CD4-positive, alpha-beta T cell treated with Interferon gamma for 1 hour (primary cell): ENCODE measurements around the gene PLEK2.
"Not testable (repeated sequence)": the region's sequence is repeated elsewhere in the genome, so short reads cannot be mapped to it uniquely, and the experiment has no call there.

ENCODE experiments used
- DNase-seq: peaks from one replicate; pipeline ENCODE4 v3.0.0-alpha.2; 2020

The PLEK2 gene

GRCh38 chr14:67357969-67358354 is 54.0 kb downstream of the PLEK2 start:
- DNase-seq, result no peak

DNA sequence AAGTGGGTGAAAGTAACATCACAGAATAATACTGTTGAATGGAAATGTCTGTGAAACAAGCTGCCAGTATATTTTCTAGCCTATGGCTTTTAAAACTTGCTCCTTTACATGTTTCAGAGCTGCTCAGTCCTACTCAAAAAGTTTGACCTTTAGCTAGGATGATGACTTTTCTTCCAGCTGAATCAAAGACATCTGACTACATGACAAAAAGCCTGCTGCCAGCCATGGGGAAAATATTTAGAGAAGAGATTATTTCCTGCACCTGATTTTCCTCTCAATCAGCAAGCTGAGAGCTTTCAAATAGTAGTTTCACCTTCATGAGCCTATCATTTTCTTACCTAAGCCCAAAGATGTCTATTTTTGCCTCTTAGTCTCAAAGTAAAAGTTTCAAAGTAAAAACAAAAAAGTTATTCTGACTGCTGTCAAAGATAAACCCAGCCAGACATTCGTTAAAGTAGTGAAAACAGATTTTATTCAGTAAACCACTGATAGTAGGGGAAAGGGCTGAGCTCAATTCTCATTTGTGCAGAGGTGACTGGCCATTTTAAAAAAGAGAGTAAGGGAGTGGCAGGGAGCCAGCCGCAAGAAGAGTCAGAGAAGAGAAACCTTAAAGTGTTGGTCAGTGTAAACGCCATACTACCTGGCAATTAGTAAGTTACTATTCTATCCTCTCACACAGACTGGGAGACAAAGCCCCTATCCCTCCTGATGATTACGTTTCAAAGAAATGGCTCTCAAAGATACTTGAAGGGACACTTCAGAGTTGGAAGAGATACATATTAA is 54.6 kb downstream of the PLEK2 start:
- no peak for DNase-seq

DNA sequence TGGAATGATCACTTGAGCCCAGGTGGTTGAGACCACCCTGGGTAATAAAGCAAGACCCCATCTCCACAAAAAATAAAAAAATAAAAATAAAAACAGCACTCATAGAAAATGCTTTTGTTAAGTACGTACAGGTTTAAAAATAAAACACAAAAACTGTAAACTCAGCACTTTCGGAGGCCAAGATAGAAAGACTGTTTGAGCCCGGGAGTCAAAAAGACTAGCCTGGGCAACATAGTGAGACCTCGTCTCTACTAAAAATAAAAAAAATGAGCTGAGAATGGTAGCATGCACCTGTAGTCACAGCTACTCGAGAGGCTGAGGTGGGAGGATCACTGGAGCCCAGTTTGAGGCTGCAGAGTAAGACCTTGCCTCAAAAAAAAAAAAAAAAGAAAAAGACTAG is 59.9 kb downstream of the PLEK2 start:
- no peak for DNase-seq

- no peak for DNase-seq
Observed at GRCh38 chr14:67345583-67345982, 66.4 kb downstream of the PLEK2 start.

GRCh38 chr14:67343601-67344230 is 68.2 kb downstream of the PLEK2 start:
- DNase-seq, result no peak

DNA sequence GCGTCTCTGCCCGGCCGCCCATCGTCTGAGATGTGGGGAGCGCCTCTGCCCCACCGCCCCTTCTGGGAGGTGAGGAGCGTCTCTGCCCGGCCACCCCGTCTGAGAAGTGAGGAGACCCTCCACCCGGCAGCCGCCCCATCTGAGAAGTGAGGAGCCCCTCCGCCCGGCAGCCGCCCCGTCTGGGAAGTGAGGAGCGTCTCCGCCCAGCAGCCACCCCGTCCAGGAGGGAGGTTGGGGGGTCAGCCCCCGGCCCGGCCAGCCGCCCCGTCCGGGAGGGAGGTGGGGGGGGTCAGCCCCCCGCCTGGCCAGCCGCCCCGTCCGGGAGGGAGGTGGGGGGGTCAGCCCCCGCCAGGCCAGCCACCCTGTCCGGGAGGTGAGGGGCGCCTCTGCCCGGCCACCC is 70.7 kb downstream of the PLEK2 start:
- DNase-seq, result not testable (repeated sequence)
